Spleen (tissue), 11 donors: ENCODE data around the gene NFE2L3. TPM values are rescaled to one million over a fixed set of nuclear protein-coding genes. Genes with fewer than 3 reads are reported as not detected.

Source experiments
- DNase-seq: peaks from one replicate; pipeline ENCODE4 v3.0.0-alpha.2; 2020
- H3K27ac ChIP-seq, 8 donors: fragments of 200-600 bp; sonication (generic) in 7 of 8; 1 replicate in 4 of 8; 2 replicates in 4 of 8; pipeline versions ENCODE4 v1.5.0 to v1.8.0; 2016 to 2021; ENCODE audit warnings: inconsistent platforms in 4 of 8, mild to moderate bottlenecking in 4 of 8, moderate library complexity in 1 of 8
- H3K27me3 ChIP-seq, 7 donors: fragments of 200-600 bp; sonication (generic) in 6 of 7; replicated peaks in 1 of 7; 1 replicate in 4 of 7; 2 replicates in 3 of 7; pipeline versions ENCODE4 v1.5.0 to v1.8.0; 2016 to 2021; ENCODE audit warnings: inconsistent platforms in 3 of 7, mild to moderate bottlenecking in 1 of 7
- H3K36me3 ChIP-seq, 6 donors: fragments of 200-600 bp; sonication (generic) in 5 of 6; 1 replicate in 4 of 6; 2 replicates in 2 of 6; pipeline versions ENCODE4 v1.5.0 to v1.8.0; 2016 to 2021; ENCODE audit warnings: inconsistent platforms in 2 of 6
- H3K4me1 ChIP-seq, 6 donors: fragments of 200-600 bp; sonication (generic) in 5 of 6; 1 replicate in 3 of 6; 2 replicates in 3 of 6; pipeline versions ENCODE4 v1.5.0 to v1.8.0; 2016 to 2021; ENCODE audit warnings: inconsistent platforms in 3 of 6
- H3K4me3 ChIP-seq, 8 donors: fragments of 200-600 bp; sonication (generic) in 7 of 8; 1 replicate in 4 of 8; 2 replicates in 4 of 8; pipeline versions ENCODE4 v1.5.0 to v1.8.0; 2016 to 2021; ENCODE audit warnings: inconsistent platforms in 4 of 8, mild to moderate bottlenecking in 4 of 8, moderate library complexity in 2 of 8
- H3K9me3 ChIP-seq, 8 donors: fragments of 200-600 bp; sonication (generic) in 7 of 8; 1 replicate in 4 of 8; 2 replicates in 4 of 8; pipeline versions ENCODE4 v1.5.0 to v1.8.0; 2016 to 2021; ENCODE audit warnings: inconsistent platforms in 4 of 8
- CTCF ChIP-seq, 11 experiments: fragments of 200-600 bp in 7 of 11; fragments of 450-650 bp in 4 of 11; sonication (generic) in 4 of 11; IDR thresholded peaks in 8 of 11; conservative IDR thresholded peaks in 3 of 11; 1 replicate in 7 of 11; 2 replicates in 4 of 11; pipeline versions ENCODE4 v1.4.0 to v1.8.0; 2016 to 2021; ENCODE audit warnings: antibody characterized with exemption in 11 of 11, inconsistent platforms in 4 of 11, mild to moderate bottlenecking in 1 of 11
- POLR2A ChIP-seq, 3 donors: fragments of 450-650 bp; IDR thresholded peaks; one replicate each; pipeline ENCODE4 v1.5.1; 2017; ENCODE audit warnings: antibody characterized with exemption in 3 of 3, mild to moderate bottlenecking in 1 of 3
- POLR2AphosphoS5 ChIP-seq, 3 donors: sonication (generic); formaldehyde crosslinking; IDR thresholded peaks; one replicate each; pipeline ENCODE4 v1.5.1; 2017; ENCODE audit warnings: antibody characterized with exemption in 3 of 3
- WGBS, 5 donors: extraction: QIAGEN DNeasy Blood & Tissue Kit in 3 of 5; methylation state at CpG; one replicate each; pipeline versions ENCODE4 v1.1.5 to v1.1.7; 2013 to 2018; 5-methylcytosine and 5-hydroxymethylcytosine counted together
- intact Hi-C: fragments of 100-400 bp; cut with DNase I; formaldehyde crosslinking; loops from one replicate; pipeline ENCODE4 v1.15.0; 2023; ENCODE audit warnings: low total_unique reads
- polyA plus RNA-seq, 3 donors: library from polyadenylated mRNA; stranded (reverse); fragments of 200-250 nt; gene quantifications; one replicate each; pipeline ENCODE4 v1.2.1, GENCODE V29; 2013
- total RNA-seq, 7 donors: library from RNA; depleted of rRNA in 3 of 7; stranded (reverse); fragments of >200 nt in 3 of 7; fragmentation: NEBNext Ultra II Directional in 4 of 7; extraction: Animal tissue kit (Norgen Biotek cat#: 25700) in 4 of 7; gene quantifications; one replicate each; pipeline versions ENCODE4 v1.1.0 to v1.2.1, GENCODE V29; 2016 to 2021
- donor health status: healthy with polysubstance abuse.
- donor health status: DM: no; HTN: no; CAD: no; lungs with moderate emphysema.
- donor health status: DM: no; HTN: no; CAD: no.
- donor health status: Bipolar disorder and iron deficiency.
- donor health status: healthy.
- donor health status: DM: no; HTN: no; CAD: no.
- donor health status: DM: yes; HTN: yes; CAD: no.

Gene NFE2L3
- total and polyA plus RNA-seq, 10 donors = 4.9 to 12.7 (median 7.8) TPM

- Histone ChIP-seq H3K9me3 (peaks cover 0 to 4% (median 0%) of the 10 kb centered on the region in 8 donors), H3K27me3 (no peaks in the 10 kb centered on the region), H3K27ac (peak overlapping the region in 6 of 8 donors; percentile 6 to 76 (median 56)), H3K4me1 (peaks cover 7 to 22% (median 15%) of the 10 kb centered on the region in 6 donors), H3K4me3 (no peak overlapping the region), H3K36me3 (peaks cover 0 to 23% (median 3%) of the 10 kb centered on the region in 6 donors)
- no peak for DNase-seq
- intact Hi-C loops = no loop called here
- 64 to 80% (median 75%) methylated on average over 5 of the region's 5 CpGs for WGBS, 5 donors
- no peak for TF ChIP-seq POLR2AphosphoS5 (IDR thresholded peaks at IDR 0.05)
- no peak for TF ChIP-seq CTCF (IDR thresholded peaks at IDR 0.05 in 8 of 11, conservative IDR thresholded peaks at IDR 0.05 in 3 of 11)
- no peak for TF ChIP-seq POLR2A (IDR thresholded peaks at IDR 0.05)
Observed at GRCh38 chr7:26166684-26167266, 14.8 kb downstream of the NFE2L3 start.

- Histone ChIP-seq H3K36me3 (peaks cover 0 to 25% (median 3%) of the 10 kb centered on the region in 6 donors), H3K9me3 (peaks cover 0 to 4% (median 0%) of the 10 kb centered on the region in 8 donors), H3K4me3 (no peak overlapping the region), H3K4me1 (peaks cover 7 to 22% (median 15%) of the 10 kb centered on the region in 6 donors), H3K27ac (peak overlapping the region in 6 of 8 donors; percentile 6 to 76 (median 56)), H3K27me3 (no peaks in the 10 kb centered on the region)
- no peak for DNase-seq
- intact Hi-C loops = no loop called here
- 71 to 81% (median 79%) methylated on average over 3 of the region's 3 CpGs for WGBS, 5 donors
- TF ChIP-seq POLR2AphosphoS5 (IDR thresholded peaks at IDR 0.05) = peak in 1 of 3 donors; percentile 14
- TF ChIP-seq CTCF (IDR thresholded peaks at IDR 0.05 in 8 of 11, conservative IDR thresholded peaks at IDR 0.05 in 3 of 11) = no peak
Observed at GRCh38 chr7:26167303-26167934, 15.4 kb downstream of the NFE2L3 start.

GRCh38 chr7:26168458-26169023, 16.5 kb downstream of the NFE2L3 start:
- intact Hi-C loops = no loop called here
- DNase-seq = no peak
- H3K9me3 ChIP-seq = peaks cover 0 to 4% (median 0%) of the 10 kb centered on the region in 8 donors
- H3K4me3 ChIP-seq = no peak overlapping the region
- WGBS, 5 donors = 81 to 96% (median 93%) methylated on average over 6 of the region's 6 CpGs
- H3K27me3 ChIP-seq = no peaks in the 10 kb centered on the region
- TF ChIP-seq POLR2A (IDR thresholded peaks at IDR 0.05) = no peak
- no peak for TF ChIP-seq POLR2AphosphoS5 (IDR thresholded peaks at IDR 0.05)
- TF ChIP-seq CTCF (IDR thresholded peaks at IDR 0.05 in 8 of 11, conservative IDR thresholded peaks at IDR 0.05 in 3 of 11) = no peak
- H3K4me1 ChIP-seq = peaks cover 7 to 22% (median 15%) of the 10 kb centered on the region in 6 donors
- H3K27ac ChIP-seq = no peak overlapping the region
- peaks cover 0 to 25% (median 3%) of the 10 kb centered on the region in 6 donors for H3K36me3 ChIP-seq

GRCh38 chr7:26169271-26169670, 17.3 kb downstream of the NFE2L3 start:
- no peaks in the 10 kb centered on the region for H3K9me3 ChIP-seq
- no peaks in the 10 kb centered on the region for H3K27me3 ChIP-seq
- intact Hi-C loops = no loop called here
- no peak overlapping the region for H3K4me3 ChIP-seq
- WGBS, 5 donors = 74 to 87% (median 86%) methylated on average over 3 of the region's 3 CpGs
- H3K36me3 ChIP-seq = peaks cover 0 to 25% (median 3%) of the 10 kb centered on the region in 6 donors
- no peak for DNase-seq
- TF ChIP-seq POLR2AphosphoS5 (IDR thresholded peaks at IDR 0.05) (no peak), CTCF (IDR thresholded peaks at IDR 0.05 in 8 of 11, conservative IDR thresholded peaks at IDR 0.05 in 3 of 11) (no peak), POLR2A (IDR thresholded peaks at IDR 0.05) (no peak)
- H3K4me1 ChIP-seq = peaks cover 7 to 22% (median 15%) of the 10 kb centered on the region in 6 donors
- no peak overlapping the region for H3K27ac ChIP-seq
